Calu3 (cell line): ENCODE measurements around the gene CGN. TPM values are rescaled to one million over a fixed set of nuclear protein-coding genes. Genes with fewer than 3 reads are reported as not detected.

Experiments
- BruUV-seq: library from RNA; stranded (reverse); fragments of 400-500 nt; replicated peaks from 2 replicates; lab custom pipeline; 2021; lab: Mats Ljungman, UMichigan
- CTCF ChIA-PET: fragments of 300-600 bp; sonication (Branson Sonifier 250); formaldehyde crosslinking; loops from one replicate; lab custom pipeline; 2022; ENCODE audit warnings: antibody characterized with exemption; lab: Charles Lee
- DNase-seq: peaks from one replicate; pipeline ENCODE4 v3.0.0; 2022
- H3K27ac Mint-ChIP-seq: one replicate; pipeline ENCODE4 v1.8.0; 2022; ENCODE audit warnings: mixed read lengths; ENCODE audit not compliant: unreplicated experiment
- H3K27me3 Mint-ChIP-seq: one replicate; pipeline ENCODE4 v1.8.0; 2022; ENCODE audit warnings: mixed read lengths; ENCODE audit not compliant: unreplicated experiment
- H3K36me3 Mint-ChIP-seq: one replicate; pipeline ENCODE4 v1.8.0; 2022; ENCODE audit warnings: mild to moderate bottlenecking, moderate library complexity, mixed read lengths; ENCODE audit not compliant: insufficient read depth, unreplicated experiment
- H3K4me1 Mint-ChIP-seq: one replicate; pipeline ENCODE4 v1.8.0; 2022; ENCODE audit warnings: mild to moderate bottlenecking, low read depth, mixed read lengths; ENCODE audit not compliant: unreplicated experiment
- H3K4me3 Mint-ChIP-seq: one replicate; pipeline ENCODE4 v1.8.0; 2022; ENCODE audit warnings: mild to moderate bottlenecking, low read depth, moderate library complexity, mixed read lengths; ENCODE audit not compliant: unreplicated experiment
- H3K9me3 Mint-ChIP-seq: one replicate; pipeline ENCODE4 v1.8.0; 2022; ENCODE audit warnings: low read depth, mixed read lengths; ENCODE audit not compliant: unreplicated experiment
- intact Hi-C: fragments of 100-400 bp; cut with micrococcal nuclease; formaldehyde crosslinking; loops from one replicate; pipeline ENCODE4 v1.10.0; 2022; ENCODE audit not compliant: unreplicated experiment
- total RNA-seq: library from RNA; stranded (reverse); gene quantifications from 2 replicates; pipeline ENCODE4 v1.2.3, GENCODE V29; 2022
- TF ChIP-seq, protein P1 (sequence below): fragments of 200-600 bp; IDR thresholded peaks from one replicate; pipeline ENCODE4 v1.8.0; 2022; ENCODE audit warnings: antibody characterized with exemption; ENCODE audit not compliant: unreplicated experiment

The CGN gene
- total RNA-seq, 1 experiment from 2014 or later, result 113 TPM

DNA sequence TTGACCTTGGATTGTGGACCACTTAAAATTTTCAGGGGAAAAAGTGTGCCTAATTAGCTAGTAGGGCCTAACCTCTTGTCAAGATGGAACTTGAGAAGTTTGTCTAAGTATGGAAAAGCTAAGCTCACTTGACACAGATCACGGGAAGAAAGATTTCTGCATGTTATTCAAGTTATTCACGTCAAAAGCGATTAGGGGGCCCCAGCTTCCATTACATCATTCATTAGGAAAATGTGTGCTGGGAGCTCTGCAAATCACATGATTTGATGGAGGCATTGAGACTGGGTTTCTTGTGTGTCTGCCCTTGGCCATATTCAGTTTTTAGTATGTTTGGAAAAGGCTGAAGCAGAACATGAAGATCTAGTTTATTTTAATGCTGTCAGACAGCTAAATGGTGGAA, 36.4 kb upstream of the CGN start:
- intact Hi-C loops, result no loop called here
- CTCF ChIA-PET, result interaction anchor here (1.4 to 1.6 kb wide), 2 partner anchors 14 to 20 kb away, joined by 4 read pairs; no protein-coding TSS in a partner anchor
- Mint-ChIP-seq H3K27ac (no peak overlapping the region), H3K27me3 (no peaks in the 10 kb centered on the region), H3K4me1 (peaks cover 25% of the 10 kb centered on the region), H3K4me3 (no peak overlapping the region), H3K36me3 (peaks cover 8% of the 10 kb centered on the region), H3K9me3 (no peaks in the 10 kb centered on the region)
- TF ChIP-seq, protein P1, sequence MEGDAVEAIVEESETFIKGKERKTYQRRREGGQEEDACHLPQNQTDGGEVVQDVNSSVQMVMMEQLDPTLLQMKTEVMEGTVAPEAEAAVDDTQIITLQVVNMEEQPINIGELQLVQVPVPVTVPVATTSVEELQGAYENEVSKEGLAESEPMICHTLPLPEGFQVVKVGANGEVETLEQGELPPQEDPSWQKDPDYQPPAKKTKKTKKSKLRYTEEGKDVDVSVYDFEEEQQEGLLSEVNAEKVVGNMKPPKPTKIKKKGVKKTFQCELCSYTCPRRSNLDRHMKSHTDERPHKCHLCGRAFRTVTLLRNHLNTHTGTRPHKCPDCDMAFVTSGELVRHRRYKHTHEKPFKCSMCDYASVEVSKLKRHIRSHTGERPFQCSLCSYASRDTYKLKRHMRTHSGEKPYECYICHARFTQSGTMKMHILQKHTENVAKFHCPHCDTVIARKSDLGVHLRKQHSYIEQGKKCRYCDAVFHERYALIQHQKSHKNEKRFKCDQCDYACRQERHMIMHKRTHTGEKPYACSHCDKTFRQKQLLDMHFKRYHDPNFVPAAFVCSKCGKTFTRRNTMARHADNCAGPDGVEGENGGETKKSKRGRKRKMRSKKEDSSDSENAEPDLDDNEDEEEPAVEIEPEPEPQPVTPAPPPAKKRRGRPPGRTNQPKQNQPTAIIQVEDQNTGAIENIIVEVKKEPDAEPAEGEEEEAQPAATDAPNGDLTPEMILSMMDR, result no peak
- BruUV-seq, result no TSS peak
- DNase-seq, result no peak

DNA sequence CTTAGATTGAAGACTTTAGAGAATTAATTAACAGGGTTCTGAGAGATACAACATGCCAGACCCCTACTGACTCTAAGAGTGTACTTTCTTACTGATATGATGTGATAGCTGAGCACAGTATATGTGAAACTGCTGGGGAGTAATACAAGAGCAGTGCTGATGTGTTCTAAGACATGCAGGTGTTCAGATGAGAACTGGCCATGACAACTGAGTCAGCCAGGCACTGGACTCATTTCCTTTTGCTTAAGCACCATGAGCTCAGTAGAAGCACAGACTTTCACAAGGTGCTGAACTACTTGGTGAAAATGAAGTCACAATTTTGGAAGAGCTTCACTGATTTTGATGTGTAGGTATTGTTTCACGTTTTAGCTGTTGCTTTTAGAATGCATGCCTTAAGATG, 36.0 kb upstream of the CGN start:
- TF ChIP-seq, protein P1, result no peak
- CTCF ChIA-PET, result interaction anchor here (1.6 kb wide), 1 partner anchor 20 kb away, joined by 4 read pairs; no protein-coding TSS in a partner anchor
- no TSS peak for BruUV-seq
- no peaks in the 10 kb centered on the region for H3K9me3 Mint-ChIP-seq
- peaks cover 8% of the 10 kb centered on the region for H3K36me3 Mint-ChIP-seq
- H3K27me3 Mint-ChIP-seq, result no peaks in the 10 kb centered on the region
- H3K4me3 Mint-ChIP-seq, result no peak overlapping the region
- peaks cover 27% of the 10 kb centered on the region for H3K4me1 Mint-ChIP-seq
- intact Hi-C loops, result no loop called here
- H3K27ac Mint-ChIP-seq, result no peak overlapping the region
- no peak for DNase-seq

DNA sequence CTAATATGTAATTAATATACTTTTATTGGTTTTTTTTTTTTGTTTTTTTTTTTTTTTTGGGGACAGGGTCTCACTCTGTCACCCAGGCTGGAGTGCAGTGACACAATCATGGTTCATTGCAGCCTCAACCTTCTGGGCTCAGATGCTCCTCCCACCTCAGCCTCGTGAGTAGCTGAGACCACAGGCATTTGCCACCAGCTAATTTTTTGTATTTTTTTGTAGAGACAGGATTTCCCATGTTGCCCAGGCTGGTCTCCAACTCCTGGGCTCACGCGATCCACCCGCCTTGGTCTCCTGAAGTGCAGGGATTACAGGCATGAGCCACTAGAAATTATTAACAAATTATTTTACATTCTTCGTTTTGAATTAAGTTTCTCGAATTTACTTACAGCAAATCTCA, 35.1 kb upstream of the CGN start:
- Mint-ChIP-seq H3K4me1 (peaks cover 27% of the 10 kb centered on the region), H3K36me3 (peaks cover 8% of the 10 kb centered on the region), H3K4me3 (no peak overlapping the region), H3K27ac (no peak overlapping the region), H3K9me3 (no peaks in the 10 kb centered on the region), H3K27me3 (no peaks in the 10 kb centered on the region)
- no peak for DNase-seq
- CTCF ChIA-PET, result interaction anchor here (1.6 kb wide), 1 partner anchor 19 kb away, joined by 4 read pairs; no protein-coding TSS in a partner anchor
- TF ChIP-seq, protein P1, result no peak
- BruUV-seq, result no TSS peak
- intact Hi-C loops, result no loop called here

DNA sequence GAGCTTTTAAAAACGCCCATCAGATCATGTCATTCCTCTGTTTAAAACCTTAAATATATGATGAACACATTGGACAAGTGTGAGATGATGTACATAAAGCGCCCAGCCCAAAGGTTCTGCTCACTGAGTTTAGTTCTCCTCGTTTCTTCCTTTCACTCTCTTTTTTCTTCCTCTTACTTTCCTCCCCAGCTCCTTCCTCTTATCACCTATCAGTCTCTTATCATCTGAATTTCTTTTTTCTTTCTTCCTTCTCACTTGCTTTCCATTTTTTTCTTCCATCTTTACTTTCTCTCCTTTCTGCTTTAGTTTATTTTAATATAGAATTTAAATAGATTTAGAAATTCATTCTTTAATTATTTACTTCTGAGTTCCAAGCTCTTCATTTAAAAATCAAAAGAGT, 34.1 kb upstream of the CGN start:
- no peak overlapping the region for H3K4me3 Mint-ChIP-seq
- no peak overlapping the region for H3K27ac Mint-ChIP-seq
- H3K4me1 Mint-ChIP-seq, result peaks cover 27% of the 10 kb centered on the region
- peaks cover 8% of the 10 kb centered on the region for H3K36me3 Mint-ChIP-seq
- CTCF ChIA-PET, result no interaction called here
- BruUV-seq, result no TSS peak
- DNase-seq, result no peak
- H3K9me3 Mint-ChIP-seq, result no peaks in the 10 kb centered on the region
- intact Hi-C loops, result no loop called here
- no peaks in the 10 kb centered on the region for H3K27me3 Mint-ChIP-seq
- TF ChIP-seq, protein P1, result no peak
